Heart right ventricle (tissue), 16 donors: Measurements from ENCODE around the gene DHX30. TPM values are rescaled to one million over a fixed set of nuclear protein-coding genes. Genes with fewer than 3 reads are reported as not detected.
"Not testable (repeated sequence)": the region's sequence is repeated elsewhere in the genome, so short reads cannot be mapped to it uniquely, and the experiment has no call there.

Experiments used
- ATAC-seq, 8 donors: fragments of 200-7000 bp; cut with Tn5 transposase; one replicate each; pipeline ENCODE4 v1.9.1; 2020; ENCODE audit warnings: mild to moderate bottlenecking in 8 of 8, moderate library complexity in 8 of 8, moderate number of reproducible peaks in 1 of 8
- DNase-seq, 2 donors: peaks; one replicate each; pipeline ENCODE4 v3.0.0-alpha.2; 2020
- H3K27ac ChIP-seq, 10 donors: fragments of 200-600 bp; sonication (generic) in 2 of 10; one replicate each; pipeline versions ENCODE4 v1.5.0 to v1.8.0; 2020 to 2022; ENCODE audit warnings: mild to moderate bottlenecking in 3 of 10
- H3K27me3 ChIP-seq, 7 donors: fragments of 200-600 bp; one replicate each; pipeline ENCODE4 v1.8.0; 2021 to 2022; ENCODE audit warnings: mild to moderate bottlenecking in 2 of 7
- H3K36me3 ChIP-seq, 9 donors: fragments of 200-600 bp; sonication (generic) in 1 of 9; one replicate each; pipeline versions ENCODE4 v1.5.0 to v1.8.0; 2020 to 2022; ENCODE audit warnings: mild to moderate bottlenecking in 2 of 9
- H3K4me1 ChIP-seq, 9 donors: fragments of 200-600 bp; sonication (generic) in 1 of 9; one replicate each; pipeline versions ENCODE4 v1.5.0 to v1.8.0; 2020 to 2022; ENCODE audit warnings: mild to moderate bottlenecking in 4 of 9
- H3K4me3 ChIP-seq, 10 donors: fragments of 200-600 bp; sonication (generic) in 2 of 10; one replicate each; pipeline versions ENCODE4 v1.5.0 to v1.8.0; 2020 to 2022; ENCODE audit warnings: mild to moderate bottlenecking in 7 of 10, moderate library complexity in 2 of 10
- H3K9me3 ChIP-seq, 11 donors: fragments of 200-600 bp in 10 of 11; sonication (generic) in 2 of 11; one replicate each; pipeline versions ENCODE4 v1.5.0 to v1.8.0; 2013 to 2022; ENCODE audit warnings: mild to moderate bottlenecking in 2 of 11, control low read depth in 1 of 11, moderate library complexity in 1 of 11
- WGBS, 2 donors: extraction: QIAGEN DNeasy Blood & Tissue Kit; methylation state at CpG; one replicate each; pipeline ENCODE4 v1.1.7; 2013; ENCODE audit warnings: inconsistent platforms in 1 of 2; 5-methylcytosine and 5-hydroxymethylcytosine counted together
- intact Hi-C, 10 donors: fragments of 100-400 bp; cut with DNase I; formaldehyde crosslinking; loops; one replicate each; pipeline versions ENCODE4 v1.11.1 to v1.14.2; 2022
- long read RNA-seq, 3 donors: library from polyadenylated mRNA; unstranded; transcript quantifications; one replicate each; pipeline ENCODE4 v2.0.0, GENCODE V29; 2020 to 2021
- polyA plus RNA-seq, 2 donors: library from polyadenylated mRNA; stranded (reverse); fragments of 200-250 nt; gene quantifications; one replicate each; pipeline ENCODE4 v1.2.3, GENCODE V29; 2013
- total RNA-seq, 10 donors: library from RNA; stranded (reverse); fragmentation: NEBNext Ultra II Directional in 3 of 10; extraction: Animal tissue kit (Norgen Biotek cat#: 25700) in 3 of 10; gene quantifications; one replicate each; pipeline versions ENCODE4 v1.2.1 to v1.2.4, GENCODE V29; 2021 to 2023
- TF ChIP-seq, protein P1 (sequence below), 9 donors: fragments of 200-600 bp; sonication (generic) in 2 of 9; IDR thresholded peaks; one replicate each; pipeline versions ENCODE4 v1.5.0 to v1.8.0; 2021 to 2022; ENCODE audit warnings: antibody characterized with exemption in 9 of 9, mild to moderate bottlenecking in 5 of 9, moderate library complexity in 1 of 9
- donor health status: Arrhythmogenic right ventricular cardiomyopathy.
- donor health status: ischemic (EF 13 %, LVEDD 7.1; RV severe dilation, severe dysfunction).
- donor health status: healthy with polysubstance abuse.
- donor health status: DM: no; HTN: yes; CAD: no.
- donor health status: DM: no; HTN: no; CAD: no.
- donor health status: ischemic (EF 25% LVEDD 6.9; RV normal size, moderate dysfunction).
- donor health status: ischemic (EF 25% LVEDD 5.7; RV mildly dilated, moderate dysfunction).
- donor health status: healthy.
- donor health status: DM: yes; HTN: yes; CAD: no.
- donor health status: Ischemic cardiomyopathy.
- donor health status: ischemic (EF 35%, LVEDD 5.7; RV mildly dilated, moderate dysfunction).
- donor health status: nonischemic (EF 11% LVEDD 7.7; RV severe dilation, severe dysfunction).
- donor health status: DM: yes; HTN: yes; CAD: no.
- donor health status: PGD.
- donor health status: ischemic (EF 29% LVEDD 5.4; RV normal size, mild dysfunction).
- donor health status: nonischemic (EF 23%, LVEDD 6.1; RV moderate dilation, normal function).

The DHX30 gene
- total RNA-seq (10 to 100 TPM; 39.1 to 56.4 (median 45.3) TPM), polyA plus RNA-seq (10 to 100 TPM; 31.2 to 42.7 TPM)
- long read RNA-seq, donor 1, full-length matches to known transcripts: 130 of 213 reads
- long read RNA-seq, donor 1, partial matches to known transcripts: 58 of 213 reads
- long read RNA-seq, donor 1, other reads (novel, unspliced or antisense): 25 of 213 reads
- long read RNA-seq, donor 2, full-length matches to known transcripts: 159 of 238 reads
- long read RNA-seq, donor 2, partial matches to known transcripts: 62 of 238 reads
- long read RNA-seq, donor 2, other reads (novel, unspliced or antisense): 17 of 238 reads
- long read RNA-seq, donor 3, full-length matches to known transcripts: 203 of 297 reads
- long read RNA-seq, donor 3, partial matches to known transcripts: 60 of 297 reads
- long read RNA-seq, donor 3, other reads (novel, unspliced or antisense): 34 of 297 reads

- TF ChIP-seq, protein P1, sequence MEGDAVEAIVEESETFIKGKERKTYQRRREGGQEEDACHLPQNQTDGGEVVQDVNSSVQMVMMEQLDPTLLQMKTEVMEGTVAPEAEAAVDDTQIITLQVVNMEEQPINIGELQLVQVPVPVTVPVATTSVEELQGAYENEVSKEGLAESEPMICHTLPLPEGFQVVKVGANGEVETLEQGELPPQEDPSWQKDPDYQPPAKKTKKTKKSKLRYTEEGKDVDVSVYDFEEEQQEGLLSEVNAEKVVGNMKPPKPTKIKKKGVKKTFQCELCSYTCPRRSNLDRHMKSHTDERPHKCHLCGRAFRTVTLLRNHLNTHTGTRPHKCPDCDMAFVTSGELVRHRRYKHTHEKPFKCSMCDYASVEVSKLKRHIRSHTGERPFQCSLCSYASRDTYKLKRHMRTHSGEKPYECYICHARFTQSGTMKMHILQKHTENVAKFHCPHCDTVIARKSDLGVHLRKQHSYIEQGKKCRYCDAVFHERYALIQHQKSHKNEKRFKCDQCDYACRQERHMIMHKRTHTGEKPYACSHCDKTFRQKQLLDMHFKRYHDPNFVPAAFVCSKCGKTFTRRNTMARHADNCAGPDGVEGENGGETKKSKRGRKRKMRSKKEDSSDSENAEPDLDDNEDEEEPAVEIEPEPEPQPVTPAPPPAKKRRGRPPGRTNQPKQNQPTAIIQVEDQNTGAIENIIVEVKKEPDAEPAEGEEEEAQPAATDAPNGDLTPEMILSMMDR (IDR thresholded peaks at IDR 0.05): no peak
- Histone ChIP-seq H3K27me3 (no peaks in the 10 kb centered on the region), H3K4me1 (peaks cover 6 to 27% (median 22%) of the 10 kb centered on the region in 9 donors), H3K36me3 (peaks cover 0 to 28% (median under 1%) of the 10 kb centered on the region in 9 donors), H3K27ac (peak within 1 kb of the TSS; percentile 89 to 99 (median 98)), H3K4me3 (peak within 1 kb of the TSS; percentile 63 to 96 (median 86)), H3K9me3 (no peaks in the 10 kb centered on the region)
- intact Hi-C loops: loop anchor here in 1 of 10 donors (5.0 kb wide), 1 partner anchor 291 kb away; the partner anchor contains the start of gene ELP6
- DNase-seq (peak; percentile 88 to 91), ATAC-seq (peak; percentile 87 to 96 (median 94))
- 0% methylated on average over 84 to 90 of the region's 90 CpGs for WGBS, 2 donors
Measured at GRCh38 chr3:47802734-47803479, at the start of gene DHX30. TSS of gene DHX30 (plus strand) at chr3:47803138. CDS start at chr3:47810684, 7,546 bp downstream.

GRCh38 chr3:47758261-47759025, 44.5 kb upstream of the DHX30 start:
- Histone ChIP-seq H3K4me3 (no peak overlapping the region), H3K27me3 (no peaks in the 10 kb centered on the region), H3K4me1 (peaks cover 0 to 12% (median 3%) of the 10 kb centered on the region in 9 donors), H3K9me3 (no peaks in the 10 kb centered on the region), H3K36me3 (peaks cover 0 to 53% (median 7%) of the 10 kb centered on the region in 9 donors), H3K27ac (no peak overlapping the region)
- TF ChIP-seq, protein P1 (IDR thresholded peaks at IDR 0.05): no peak
- intact Hi-C loops: no loop called here
- WGBS, 2 donors: 91 to 92% methylated on average over 14 of the region's 14 CpGs
- ATAC-seq (no peak), DNase-seq (no peak)

GRCh38 chr3:47760207-47760606, 42.7 kb upstream of the DHX30 start:
- H3K27me3 ChIP-seq, H3K27ac ChIP-seq, H3K9me3 ChIP-seq, intact Hi-C loops, DNase-seq, H3K4me3 ChIP-seq, ATAC-seq: not testable (repeated sequence)
- Histone ChIP-seq H3K4me1 (peaks cover 0 to 12% (median 3%) of the 10 kb centered on the region in 9 donors), H3K36me3 (peaks cover 0 to 57% (median 7%) of the 10 kb centered on the region in 9 donors)
- WGBS, 2 donors: 92 to 96% methylated on average over 4 of the region's 4 CpGs

GRCh38 chr3:47761046-47761445, 41.9 kb upstream of the DHX30 start:
- Histone ChIP-seq H3K4me3 (no peak overlapping the region), H3K9me3 (no peaks in the 10 kb centered on the region), H3K36me3 (peaks cover 0 to 65% (median 7%) of the 10 kb centered on the region in 9 donors), H3K4me1 (peaks cover 0 to 12% (median 3%) of the 10 kb centered on the region in 9 donors), H3K27ac (no peak overlapping the region), H3K27me3 (no peaks in the 10 kb centered on the region)
- intact Hi-C loops: no loop called here
- no peak for DNase-seq
- 93 to 94% methylated on average over 4 of the region's 4 CpGs for WGBS, 2 donors
- TF ChIP-seq, protein P1 (IDR thresholded peaks at IDR 0.05): no peak
- ATAC-seq: no peak
